Sciatic nerve (tissue), 1 donor: ENCODE results near the gene LAMP2. TPM values are rescaled to one million over a fixed set of nuclear protein-coding genes. Genes with fewer than 3 reads are reported as not detected.

Source experiments
- total RNA-seq: library from RNA; stranded (reverse); fragmentation: NEBNext Ultra II Directional; extraction: Animal tissue kit (Norgen Biotek cat#: 25700); gene quantifications from one replicate; pipeline ENCODE4 v1.2.1, GENCODE V29; 2021
- donor health status: DM: no; HTN: no; CAD: no.

The LAMP2 gene
- total RNA-seq, 1 donor from 2014 or later: 116 TPM

Other genes starting within 250 kb of the LAMP2 start
- 11.1 TPM for gene ZBTB33, start 218.5 kb downstream of the LAMP2 start, total RNA-seq
- gene TMEM255A, start 157.8 kb downstream of the LAMP2 start, total RNA-seq: 16.4 TPM
- not detected for gene ATP1B4, start 107.2 kb downstream of the LAMP2 start, total RNA-seq
- 38.2 TPM for gene CUL4B, start 91.7 kb upstream of the LAMP2 start, total RNA-seq
- 28.7 TPM for gene MCTS1, start 134.8 kb upstream of the LAMP2 start, total RNA-seq
- gene C1GALT1C1, start 160.8 kb upstream of the LAMP2 start, total RNA-seq: 14.7 TPM